Measurements from ENCODE around the gene COL5A1.

The COL5A1 gene

GRCh38 chr9:134811079-134811672, 169.6 kb downstream of the COL5A1 start:
- DNase-seq (ENCODE audit: low read depth), result no peak
- H3K4me3 ChIP-seq (ENCODE audit: control insufficient read depth, low read depth, low read length), result no peak overlapping the region
- TF ChIP-seq, protein P1, sequence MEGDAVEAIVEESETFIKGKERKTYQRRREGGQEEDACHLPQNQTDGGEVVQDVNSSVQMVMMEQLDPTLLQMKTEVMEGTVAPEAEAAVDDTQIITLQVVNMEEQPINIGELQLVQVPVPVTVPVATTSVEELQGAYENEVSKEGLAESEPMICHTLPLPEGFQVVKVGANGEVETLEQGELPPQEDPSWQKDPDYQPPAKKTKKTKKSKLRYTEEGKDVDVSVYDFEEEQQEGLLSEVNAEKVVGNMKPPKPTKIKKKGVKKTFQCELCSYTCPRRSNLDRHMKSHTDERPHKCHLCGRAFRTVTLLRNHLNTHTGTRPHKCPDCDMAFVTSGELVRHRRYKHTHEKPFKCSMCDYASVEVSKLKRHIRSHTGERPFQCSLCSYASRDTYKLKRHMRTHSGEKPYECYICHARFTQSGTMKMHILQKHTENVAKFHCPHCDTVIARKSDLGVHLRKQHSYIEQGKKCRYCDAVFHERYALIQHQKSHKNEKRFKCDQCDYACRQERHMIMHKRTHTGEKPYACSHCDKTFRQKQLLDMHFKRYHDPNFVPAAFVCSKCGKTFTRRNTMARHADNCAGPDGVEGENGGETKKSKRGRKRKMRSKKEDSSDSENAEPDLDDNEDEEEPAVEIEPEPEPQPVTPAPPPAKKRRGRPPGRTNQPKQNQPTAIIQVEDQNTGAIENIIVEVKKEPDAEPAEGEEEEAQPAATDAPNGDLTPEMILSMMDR (IDR thresholded peaks at IDR 0.05; ENCODE audit: control insufficient read depth, insufficient read depth, low read depth, low read length, missing control alignments), result no peak

DNA sequence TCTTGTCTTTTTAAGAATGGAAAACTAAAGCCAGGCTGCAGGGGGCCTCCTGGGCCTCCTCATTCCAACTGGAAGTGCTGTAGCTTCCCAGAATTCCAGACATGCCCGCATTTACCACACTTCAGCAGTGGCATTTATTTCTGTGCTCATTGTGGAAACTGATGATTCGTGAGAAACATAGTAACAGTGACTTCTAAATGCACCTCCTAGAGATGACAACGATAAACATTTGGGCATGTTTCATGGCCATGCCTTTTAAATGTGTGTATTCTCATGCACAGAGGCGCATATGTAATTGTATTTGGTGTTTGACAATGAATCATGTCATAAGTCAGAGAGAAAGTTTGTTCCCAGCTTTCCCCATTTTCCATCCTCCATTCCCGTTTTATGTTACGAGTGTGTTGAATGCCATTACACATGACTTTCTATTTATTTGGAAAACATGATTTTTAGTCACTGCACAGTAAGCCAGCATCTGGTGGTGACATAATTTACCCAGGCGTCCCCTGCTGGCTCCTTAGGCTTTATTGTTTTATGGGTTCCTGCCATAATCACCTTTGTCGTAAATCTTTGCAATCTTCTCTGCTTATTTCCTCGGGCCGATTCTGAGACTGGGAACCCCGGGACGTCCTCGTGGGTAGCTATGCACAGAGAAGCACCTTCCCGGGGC, 170.2 kb downstream of the COL5A1 start:
- peak; percentile 94 for DNase-seq (ENCODE audit: low read depth)
- no peak overlapping the region for H3K4me3 ChIP-seq (ENCODE audit: control insufficient read depth, low read depth, low read length)
- TF ChIP-seq, protein P1 (IDR thresholded peaks at IDR 0.05; ENCODE audit: control insufficient read depth, insufficient read depth, low read depth, low read length, missing control alignments), result peak; percentile 37

GRCh38 chr9:134812343-134812673, 170.7 kb downstream of the COL5A1 start:
- H3K4me3 ChIP-seq (ENCODE audit: control insufficient read depth, low read depth, low read length), result no peak overlapping the region
- TF ChIP-seq, protein P1 (IDR thresholded peaks at IDR 0.05; ENCODE audit: control insufficient read depth, insufficient read depth, low read depth, low read length, missing control alignments), result no peak
- no peak for DNase-seq (ENCODE audit: low read depth)

GRCh38 chr9:134813841-134814240, 172.2 kb downstream of the COL5A1 start:
- no peak for DNase-seq (ENCODE audit: low read depth)
- H3K4me3 ChIP-seq (ENCODE audit: control insufficient read depth, low read depth, low read length), result no peak overlapping the region
- TF ChIP-seq, protein P1 (IDR thresholded peaks at IDR 0.05; ENCODE audit: control insufficient read depth, insufficient read depth, low read depth, low read length, missing control alignments), result no peak

GRCh38 chr9:134814598-134815215, 173.1 kb downstream of the COL5A1 start:
- DNase-seq (ENCODE audit: low read depth), result peak; percentile 34
- TF ChIP-seq, protein P1 (IDR thresholded peaks at IDR 0.05; ENCODE audit: control insufficient read depth, insufficient read depth, low read depth, low read length, missing control alignments), result no peak
- no peak overlapping the region for H3K4me3 ChIP-seq (ENCODE audit: control insufficient read depth, low read depth, low read length)

DNA sequence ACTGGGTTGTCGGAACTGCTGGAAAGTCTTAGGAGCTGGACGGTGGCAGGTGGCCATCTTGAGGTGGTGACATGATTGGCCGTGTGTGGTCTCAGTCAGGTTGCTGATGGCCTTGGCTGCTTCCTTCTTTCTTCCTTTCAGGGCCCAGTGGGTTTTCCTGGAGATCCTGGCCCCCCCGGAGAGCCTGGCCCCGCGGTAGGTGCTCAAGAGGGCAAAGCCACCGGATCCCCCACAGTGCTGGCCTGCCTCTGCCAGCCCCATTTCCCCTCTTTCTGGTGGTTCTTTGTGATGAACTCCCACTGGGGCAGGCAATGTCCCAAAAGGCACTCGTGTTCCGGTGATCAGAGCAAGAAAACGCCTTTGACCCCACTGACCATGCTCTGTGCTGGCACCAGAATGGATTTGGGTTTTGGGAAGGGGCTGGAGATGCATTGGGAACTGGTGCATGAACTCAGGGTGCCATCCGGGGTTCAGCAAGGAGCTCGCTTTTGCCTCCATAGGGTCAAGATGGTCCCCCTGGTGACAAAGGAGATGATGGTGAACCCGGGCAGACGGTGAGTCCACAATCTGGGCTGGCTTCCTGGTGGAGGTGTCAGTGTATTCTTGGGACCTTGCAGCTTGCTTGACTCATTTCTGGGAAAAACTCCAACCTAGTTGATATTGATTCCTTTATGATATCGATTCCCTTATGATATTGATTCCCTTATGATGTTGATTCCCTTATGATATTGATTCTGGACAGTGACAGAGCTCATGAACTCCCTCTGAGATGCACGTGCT, 174.0 kb downstream of the COL5A1 start:
- DNase-seq (ENCODE audit: low read depth), result no peak
- TF ChIP-seq, protein P1 (IDR thresholded peaks at IDR 0.05; ENCODE audit: control insufficient read depth, insufficient read depth, low read depth, low read length, missing control alignments), result no peak
- H3K4me3 ChIP-seq (ENCODE audit: control insufficient read depth, low read depth, low read length), result no peak overlapping the region
